NCI-H1048 (cell line): ENCODE data around the gene AGXT2.

Experiments
- DNase-seq: peaks from one replicate; lab custom pipeline; 2025; lab: John Stamatoyannopoulos, UW

The AGXT2 gene

GRCh38 chr5:34968258-34968657 is 79.5 kb downstream of the AGXT2 start:
- no peak for DNase-seq

GRCh38 chr5:34967540-34967939 is 80.2 kb downstream of the AGXT2 start:
- no peak for DNase-seq

GRCh38 chr5:34959323-34959722 is 88.4 kb downstream of the AGXT2 start:
- DNase-seq: no peak

GRCh38 chr5:34957857-34958690 is 89.7 kb downstream of the AGXT2 start:
- DNase-seq: no peak

GRCh38 chr5:34957321-34957720 is 90.4 kb downstream of the AGXT2 start:
- no peak for DNase-seq
